Astrocyte (in vitro differentiated cells and primary cell): ENCODE results near the gene RBL2. TPM values are rescaled to one million over a fixed set of nuclear protein-coding genes. Genes with fewer than 3 reads are reported as not detected.

Source experiments
- DNase-seq: peaks from one replicate; pipeline ENCODE4 v3.0.0-alpha.2; 2010; ENCODE audit warnings: low read depth
- FAIRE-seq: peaks from 2 replicates; lab custom pipeline; 2011; peaks lifted over from hg19 to GRCh38; lab: Jason Lieb, UNC
- H2AFZ ChIP-seq: 2 replicates; pipeline ENCODE4 v1.6.0; 2012; ENCODE audit warnings: low read depth, low read length, inconsistent platforms
- H3K27ac ChIP-seq: 2 replicates; pipeline ENCODE4 v1.5.1; 2011; ENCODE audit warnings: low read depth, low read length, inconsistent platforms
- H3K27me3 ChIP-seq: 2 replicates; pipeline ENCODE4 v1.6.0; 2011; ENCODE audit warnings: low read length, inconsistent platforms; ENCODE audit not compliant: insufficient read depth
- H3K36me3 ChIP-seq: 2 replicates; pipeline ENCODE4 v1.5.1; 2011; ENCODE audit warnings: low read length, inconsistent platforms; ENCODE audit not compliant: insufficient read depth
- H3K4me1 ChIP-seq: 2 replicates; pipeline ENCODE4 v1.5.1; 2011; ENCODE audit warnings: low read length, inconsistent platforms; ENCODE audit not compliant: insufficient read depth
- H3K4me2 ChIP-seq: 2 replicates; pipeline ENCODE4 v1.6.0; 2012; ENCODE audit warnings: low read length, inconsistent platforms
- H3K4me3 ChIP-seq: 2 replicates; pipeline ENCODE4 v1.5.1; 2011; ENCODE audit warnings: low read depth, mild to moderate bottlenecking, low read length, inconsistent platforms; ENCODE audit not compliant: insufficient read depth
- H3K79me2 ChIP-seq: 2 replicates; pipeline ENCODE4 v1.6.0; 2012; ENCODE audit warnings: mild to moderate bottlenecking, low read length, inconsistent platforms; ENCODE audit not compliant: insufficient read depth
- H3K9ac ChIP-seq: 2 replicates; pipeline ENCODE4 v1.6.0; 2012; ENCODE audit warnings: mild to moderate bottlenecking, low read length, inconsistent platforms
- H3K9me3 ChIP-seq: 2 replicates; pipeline ENCODE4 v1.5.1; 2012; ENCODE audit warnings: low read depth, mild to moderate bottlenecking, low read length, inconsistent platforms; ENCODE audit not compliant: insufficient read depth
- H4K20me1 ChIP-seq: 2 replicates; pipeline ENCODE4 v1.6.0; 2012; ENCODE audit warnings: low read length, inconsistent platforms; ENCODE audit not compliant: insufficient read depth
- H3K27ac Mint-ChIP-seq: one replicate; pipeline ENCODE4 v1.8.0; 2021; ENCODE audit warnings: mild to moderate bottlenecking, mixed read lengths; ENCODE audit not compliant: unreplicated experiment
- H3K27me3 Mint-ChIP-seq: one replicate; pipeline ENCODE4 v1.8.0; 2021; ENCODE audit warnings: low read depth, mixed read lengths; ENCODE audit not compliant: unreplicated experiment
- H3K36me3 Mint-ChIP-seq: one replicate; pipeline ENCODE4 v1.8.0; 2021; ENCODE audit warnings: low read depth, mixed read lengths; ENCODE audit not compliant: unreplicated experiment
- H3K4me1 Mint-ChIP-seq: one replicate; pipeline ENCODE4 v1.8.0; 2021; ENCODE audit warnings: low read depth, mixed read lengths; ENCODE audit not compliant: unreplicated experiment
- H3K4me3 Mint-ChIP-seq: one replicate; pipeline ENCODE4 v1.8.0; 2021; ENCODE audit warnings: mild to moderate bottlenecking, moderate library complexity, mixed read lengths; ENCODE audit not compliant: unreplicated experiment
- H3K9me3 Mint-ChIP-seq: one replicate; pipeline ENCODE4 v1.8.0; 2021; ENCODE audit warnings: mild to moderate bottlenecking, mixed read lengths; ENCODE audit not compliant: unreplicated experiment
- CTCF ChIP-seq: IDR thresholded peaks from 2 replicates; pipeline ENCODE4 v1.5.1; 2011; ENCODE audit warnings: low read depth, mild to moderate bottlenecking, inconsistent platforms, low read length, moderate library complexity; ENCODE audit not compliant: insufficient read depth
- EZH2 ChIP-seq: IDR thresholded peaks from 2 replicates; pipeline ENCODE4 v1.6.1; 2012; ENCODE audit warnings: mild to moderate bottlenecking, low read length, inconsistent platforms; ENCODE audit not compliant: insufficient read depth
- total RNA-seq: library from RNA; stranded (reverse); gene quantifications from 2 replicates; pipeline ENCODE4 v1.2.1, GENCODE V29; 2021

RBL2 gene
- total RNA-seq, 1 donor from 2014 or later, result 24.4 TPM

- Mint-ChIP-seq H3K4me3 (no peak overlapping the region), H3K27me3 (no peaks in the 10 kb centered on the region), H3K36me3 (no peaks in the 10 kb centered on the region), H3K9me3 (peaks cover 14% of the 10 kb centered on the region), H3K27ac (no peak overlapping the region), H3K4me1 (no peaks in the 10 kb centered on the region)
- no peak overlapping the region for H3K4me2 ChIP-seq
- no peak overlapping the region for H3K9ac ChIP-seq
- H3K4me1 ChIP-seq, result no peaks in the 10 kb centered on the region
- DNase-seq (peak; percentile 50), FAIRE-seq (no peak)
- H3K36me3 ChIP-seq, result no peaks in the 10 kb centered on the region
- no peak for TF ChIP-seq EZH2
- no peaks in the 10 kb centered on the region for H3K9me3 ChIP-seq
- H3K79me2 ChIP-seq, result peaks cover under 1% of the 10 kb centered on the region
- no peak overlapping the region for H2AFZ ChIP-seq
- no peaks in the 10 kb centered on the region for H3K27me3 ChIP-seq
- no peak overlapping the region for H3K4me3 ChIP-seq
- H4K20me1 ChIP-seq, result no peaks in the 10 kb centered on the region
- no peak overlapping the region for H3K27ac ChIP-seq
These were observed 4.9 kb upstream of the RBL2 start for GRCh38 chr16:53429221-53429943.

- Histone ChIP-seq H3K27ac (no peak overlapping the region), H3K4me1 (no peaks in the 10 kb centered on the region), H3K9ac (no peak overlapping the region), H3K4me3 (no peak overlapping the region), H3K9me3 (no peaks in the 10 kb centered on the region), H3K79me2 (peaks cover 10% of the 10 kb centered on the region), H3K27me3 (no peaks in the 10 kb centered on the region), H3K36me3 (no peaks in the 10 kb centered on the region), H3K4me2 (no peak overlapping the region), H4K20me1 (no peaks in the 10 kb centered on the region), H2AFZ (no peak overlapping the region)
- Mint-ChIP-seq H3K36me3 (no peaks in the 10 kb centered on the region), H3K4me3 (no peak overlapping the region), H3K4me1 (no peaks in the 10 kb centered on the region), H3K9me3 (peaks cover 12% of the 10 kb centered on the region), H3K27me3 (no peaks in the 10 kb centered on the region), H3K27ac (no peak overlapping the region)
- no peak for DNase-seq
- TF ChIP-seq EZH2 (no peak), CTCF (no peak)
- FAIRE-seq, result no peak
These were observed 3.9 kb upstream of the RBL2 start for GRCh38 chr16:53430363-53430762.

GRCh38 chr16:53433509-53433908, 762 bp upstream of the RBL2 start:
- Mint-ChIP-seq H3K4me3 (peak overlapping the region; percentile 81), H3K27me3 (no peaks in the 10 kb centered on the region), H3K9me3 (peaks cover 7% of the 10 kb centered on the region), H3K4me1 (peaks cover 6% of the 10 kb centered on the region), H3K27ac (peak overlapping the region; percentile 8), H3K36me3 (no peaks in the 10 kb centered on the region)
- FAIRE-seq (no peak), DNase-seq (no peak)
- H3K9ac ChIP-seq, result no peak overlapping the region
- peak overlapping the region; percentile 84 for H2AFZ ChIP-seq
- H3K27ac ChIP-seq, result no peak overlapping the region
- no peaks in the 10 kb centered on the region for H3K36me3 ChIP-seq
- H4K20me1 ChIP-seq, result no peaks in the 10 kb centered on the region
- no peaks in the 10 kb centered on the region for H3K9me3 ChIP-seq
- TF ChIP-seq CTCF, result no peak
- TF ChIP-seq EZH2, result no peak
- peak overlapping the region; percentile 95 for H3K4me2 ChIP-seq
- no peaks in the 10 kb centered on the region for H3K27me3 ChIP-seq
- H3K79me2 ChIP-seq, result peaks cover 41% of the 10 kb centered on the region
- H3K4me1 ChIP-seq, result peaks cover 5% of the 10 kb centered on the region
- H3K4me3 ChIP-seq, result no peak overlapping the region
